HG03103 (cell line): ENCODE data around the gene OR9A4.

Experiments used
- ATAC-seq: cut with Tn5 transposase; IDR thresholded peaks from one replicate; pipeline ENCODE4 v1.9.1; 2021; ENCODE audit warnings: low read depth; ENCODE audit not compliant: unreplicated experiment

The OR9A4 gene

GRCh38 chr7:141945356-141945755 is 29.2 kb downstream of the OR9A4 start:
- ATAC-seq = no peak

GRCh38 chr7:141946796-141947195 is 30.6 kb downstream of the OR9A4 start, which contains the start of gene CLEC5A:
Gene CLEC5A (minus strand): TSS chr7:141946974. CDS start chr7:141946292, 682 bp downstream.
- ATAC-seq = no peak

GRCh38 chr7:141949021-141949420 is 32.8 kb downstream of the OR9A4 start:
- ATAC-seq = no peak

- ATAC-seq = no peak
Observed at GRCh38 chr7:141949451-141949850, 33.3 kb downstream of the OR9A4 start.

GRCh38 chr7:141949911-141950310 is 33.7 kb downstream of the OR9A4 start:
- no peak for ATAC-seq

GRCh38 chr7:141950806-141951205 is 34.6 kb downstream of the OR9A4 start:
- ATAC-seq = no peak

GRCh38 chr7:141952461-141952860 is 36.3 kb downstream of the OR9A4 start:
- ATAC-seq = no peak

GRCh38 chr7:141954334-141954733 is 38.1 kb downstream of the OR9A4 start:
- no peak for ATAC-seq

GRCh38 chr7:141956084-141956483 is 39.9 kb downstream of the OR9A4 start:
- ATAC-seq = no peak

GRCh38 chr7:141960687-141961422 is 44.7 kb downstream of the OR9A4 start:
- ATAC-seq = peak; percentile 99
